Parathyroid adenoma (tissue), 2 donors: ENCODE data around the gene AHSP.
"Not testable (repeated sequence)": the region's sequence is repeated elsewhere in the genome, so short reads cannot be mapped to it uniquely, and the experiment has no call there.

Source experiments
- H2AFZ ChIP-seq: fragments of 300-600 bp; sonication (generic); one replicate; pipeline ENCODE4 v1.7.0; 2017; ENCODE audit warnings: antibody characterized with exemption, mild to moderate bottlenecking
- H3K27ac ChIP-seq: fragments of 300-600 bp; sonication (generic); one replicate; pipeline ENCODE4 v1.7.0; 2017
- H3K27me3 ChIP-seq: fragments of 300-600 bp; sonication (generic); one replicate; pipeline ENCODE4 v1.7.0; 2017; ENCODE audit warnings: low read length; ENCODE audit not compliant: control insufficient read depth, insufficient read depth
- H3K36me3 ChIP-seq: fragments of 300-600 bp; sonication (generic); one replicate; pipeline ENCODE4 v1.7.0; 2017; ENCODE audit warnings: low read length; ENCODE audit not compliant: control insufficient read depth, insufficient read depth
- H3K4me1 ChIP-seq: fragments of 300-600 bp; sonication (generic); one replicate; pipeline ENCODE4 v1.7.0; 2017; ENCODE audit warnings: control low read depth
- H3K4me2 ChIP-seq: fragments of 300-600 bp; sonication (generic); one replicate; pipeline ENCODE4 v1.7.0; 2017; ENCODE audit warnings: low read length
- H3K4me3 ChIP-seq: fragments of 300-600 bp; sonication (generic); one replicate; pipeline ENCODE4 v1.7.0; 2017; ENCODE audit warnings: low read depth, low read length
- H3K79me2 ChIP-seq: fragments of 300-600 bp; sonication (generic); one replicate; pipeline ENCODE4 v1.7.0; 2017; ENCODE audit warnings: control low read depth
- H3K9ac ChIP-seq: fragments of 300-600 bp; sonication (generic); one replicate; pipeline ENCODE4 v1.7.0; 2017; ENCODE audit warnings: mild to moderate bottlenecking
- H3K9me3 ChIP-seq: fragments of 300-600 bp; sonication (generic); one replicate; pipeline ENCODE4 v1.7.0; 2017; ENCODE audit warnings: low read length; ENCODE audit not compliant: control insufficient read depth
- CTCF ChIP-seq: fragments of 300-600 bp; sonication (generic); IDR thresholded peaks from one replicate; pipeline ENCODE4 v1.7.0; 2017; ENCODE audit warnings: antibody characterized with exemption, mild to moderate bottlenecking
- donor health status: primary hyperparathyroidism.

AHSP gene

GRCh38 chr16:31498493-31498892 is 29.2 kb upstream of the AHSP start:
- no peaks in the 10 kb centered on the region for H3K27me3 ChIP-seq
- no peak overlapping the region for H3K4me3 ChIP-seq
- no peak overlapping the region for H3K27ac ChIP-seq
- H3K79me2 ChIP-seq: peaks cover 31% of the 10 kb centered on the region
- no peak overlapping the region for H3K9ac ChIP-seq
- no peaks in the 10 kb centered on the region for H3K36me3 ChIP-seq
- H3K4me2 ChIP-seq: no peak overlapping the region
- H3K4me1 ChIP-seq: no peaks in the 10 kb centered on the region
- no peaks in the 10 kb centered on the region for H3K9me3 ChIP-seq
- H2AFZ ChIP-seq: no peak overlapping the region
- no peak for TF ChIP-seq CTCF

DNA sequence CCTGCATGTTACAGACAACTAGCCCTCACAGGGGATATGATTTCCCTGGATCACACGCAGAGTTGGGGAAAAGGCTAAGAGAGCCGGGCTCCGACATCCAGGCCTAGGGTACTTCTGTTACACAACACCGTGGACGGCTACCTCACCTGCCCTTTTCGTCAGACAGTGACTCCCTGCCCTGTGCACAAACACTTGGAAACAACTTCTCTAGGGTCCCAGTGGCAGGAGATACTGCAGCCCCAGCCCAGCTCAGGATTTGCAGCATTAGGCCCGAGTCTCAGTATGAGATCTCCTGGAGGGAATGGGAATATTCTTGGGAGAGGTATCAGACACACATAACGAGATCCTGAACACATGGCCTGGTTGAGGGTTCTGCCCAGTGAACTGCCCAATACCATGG is 27.8 kb upstream of the AHSP start:
- Histone ChIP-seq H3K4me1 (no peaks in the 10 kb centered on the region), H3K4me2 (no peak overlapping the region), H2AFZ (no peak overlapping the region), H3K9ac (no peak overlapping the region), H3K27me3 (no peaks in the 10 kb centered on the region), H3K27ac (no peak overlapping the region), H3K4me3 (no peak overlapping the region), H3K9me3 (no peaks in the 10 kb centered on the region), H3K79me2 (peaks cover 31% of the 10 kb centered on the region), H3K36me3 (no peaks in the 10 kb centered on the region)
- no peak for TF ChIP-seq CTCF

GRCh38 chr16:31501226-31501965 is 26.3 kb upstream of the AHSP start:
- H3K27ac ChIP-seq: no peak overlapping the region
- H3K36me3 ChIP-seq: no peaks in the 10 kb centered on the region

GRCh38 chr16:31501966-31502348 is 25.7 kb upstream of the AHSP start:
- Histone ChIP-seq H2AFZ (no peak overlapping the region), H3K9me3 (no peaks in the 10 kb centered on the region), H3K27me3 (no peaks in the 10 kb centered on the region), H3K9ac (no peak overlapping the region), H3K4me1 (peaks cover 3% of the 10 kb centered on the region), H3K4me3 (no peak overlapping the region), H3K27ac (no peak overlapping the region), H3K79me2 (peaks cover 28% of the 10 kb centered on the region), H3K4me2 (no peak overlapping the region), H3K36me3 (no peaks in the 10 kb centered on the region)
- TF ChIP-seq CTCF: no peak

More at GRCh38 chr16:31501226-31501965, 26.3 kb upstream of the AHSP start:
- Histone ChIP-seq H3K4me2 (no peak overlapping the region), H2AFZ (no peak overlapping the region), H3K4me1 (no peaks in the 10 kb centered on the region), H3K9ac (no peak overlapping the region), H3K27me3 (no peaks in the 10 kb centered on the region), H3K9me3 (no peaks in the 10 kb centered on the region), H3K79me2 (peaks cover 28% of the 10 kb centered on the region), H3K4me3 (no peak overlapping the region)
- no peak for TF ChIP-seq CTCF

GRCh38 chr16:31502981-31503380 is 24.7 kb upstream of the AHSP start:
- no peak overlapping the region for H3K4me2 ChIP-seq
- no peaks in the 10 kb centered on the region for H3K9me3 ChIP-seq
- H3K36me3 ChIP-seq: no peaks in the 10 kb centered on the region
- peaks cover 3% of the 10 kb centered on the region for H3K4me1 ChIP-seq
- no peak for TF ChIP-seq CTCF
- no peak overlapping the region for H3K4me3 ChIP-seq
- H3K27me3 ChIP-seq: no peaks in the 10 kb centered on the region
- no peak overlapping the region for H2AFZ ChIP-seq
- no peak overlapping the region for H3K27ac ChIP-seq
- H3K9ac ChIP-seq: no peak overlapping the region
- H3K79me2 ChIP-seq: peaks cover 25% of the 10 kb centered on the region

DNA sequence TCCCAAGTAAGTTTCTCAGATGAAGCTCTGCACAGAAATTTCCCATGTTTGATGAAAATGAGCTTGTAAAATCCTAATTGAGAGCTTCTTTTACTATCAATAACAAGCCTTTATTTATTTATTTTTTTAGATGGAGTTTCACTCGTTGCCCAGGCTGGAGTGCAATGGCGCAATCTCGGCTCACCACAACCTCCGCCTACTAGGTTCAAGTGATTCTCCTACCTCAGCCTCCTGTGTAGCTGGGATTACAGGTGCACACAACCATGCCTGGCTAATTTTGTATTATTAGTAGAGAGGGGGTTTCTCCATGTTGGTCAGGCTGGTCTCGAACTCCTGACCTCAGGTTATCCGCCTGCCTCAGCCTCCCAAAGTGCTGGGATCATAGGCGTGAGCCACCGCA is 24.1 kb upstream of the AHSP start:
- H3K4me1 ChIP-seq, H3K4me3 ChIP-seq, H3K36me3 ChIP-seq, H2AFZ ChIP-seq, H3K27me3 ChIP-seq, H3K27ac ChIP-seq, H3K9ac ChIP-seq, H3K9me3 ChIP-seq, H3K4me2 ChIP-seq: not testable (repeated sequence)
- H3K79me2 ChIP-seq: peaks cover 22% of the 10 kb centered on the region
